ENCODE data around the gene ASB1.
"Not testable (repeated sequence)": the region's sequence is repeated elsewhere in the genome, so short reads cannot be mapped to it uniquely, and the experiment has no call there.

The ASB1 gene

DNA sequence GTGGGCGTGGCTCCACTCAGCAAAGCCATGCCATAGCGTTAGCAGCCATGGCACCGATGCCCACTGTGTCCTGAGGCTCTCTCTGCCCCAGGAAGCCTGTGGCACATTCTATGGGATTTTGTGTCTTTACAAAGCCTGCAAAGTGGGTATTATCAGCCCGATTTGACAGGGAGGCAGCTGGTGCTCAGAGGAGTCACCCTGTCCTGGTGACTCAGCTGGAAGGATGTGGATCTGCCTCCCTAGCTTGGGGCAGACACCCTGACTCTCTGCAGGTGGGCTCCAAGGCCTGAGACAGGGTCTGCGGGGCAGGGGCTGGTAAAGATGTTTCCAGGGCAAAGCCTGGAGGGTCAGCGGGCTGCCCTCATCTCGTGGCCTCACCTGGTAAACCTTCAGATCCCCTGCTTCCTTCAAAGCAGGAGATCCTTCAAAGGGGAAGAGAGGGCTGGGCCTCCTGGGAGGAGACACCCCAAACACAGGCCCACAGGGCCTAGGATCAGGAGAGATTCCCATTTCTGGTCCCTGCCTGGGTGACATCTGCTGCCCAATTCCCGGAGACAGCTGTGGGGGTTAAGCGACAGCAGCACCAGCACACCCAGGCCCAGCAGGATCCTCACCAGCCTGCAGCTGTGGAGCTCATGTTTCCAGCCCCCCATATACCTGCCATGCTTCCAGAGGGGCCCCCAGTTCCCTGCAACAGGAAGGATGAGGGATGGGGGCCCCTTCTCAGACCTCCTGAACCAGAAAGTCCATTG lies 3.0 kb upstream of the ASB1 start:
- DNase-seq (ENCODE audit: low spot score), result peak; percentile 7

DNA sequence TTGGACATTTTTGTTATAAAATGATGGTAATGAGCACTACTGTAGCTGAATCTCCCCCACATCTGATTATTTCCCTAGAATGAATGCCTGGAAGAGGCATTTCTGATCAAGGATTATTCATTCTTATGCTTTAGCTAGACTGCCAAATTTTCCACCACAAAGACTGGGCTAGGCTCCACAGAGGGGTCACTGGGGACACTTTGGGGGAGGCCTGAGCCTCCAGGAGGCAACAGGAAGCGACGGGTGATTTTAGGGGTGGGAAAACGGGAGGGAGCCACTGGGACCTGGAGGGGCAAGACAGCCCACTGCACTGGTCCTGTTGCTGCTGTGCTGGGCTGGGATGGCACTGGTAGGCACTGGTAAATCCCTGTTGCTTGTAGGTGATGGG lies 2.4 kb upstream of the ASB1 start:
- DNase-seq (ENCODE audit: low spot score), result no peak

DNA sequence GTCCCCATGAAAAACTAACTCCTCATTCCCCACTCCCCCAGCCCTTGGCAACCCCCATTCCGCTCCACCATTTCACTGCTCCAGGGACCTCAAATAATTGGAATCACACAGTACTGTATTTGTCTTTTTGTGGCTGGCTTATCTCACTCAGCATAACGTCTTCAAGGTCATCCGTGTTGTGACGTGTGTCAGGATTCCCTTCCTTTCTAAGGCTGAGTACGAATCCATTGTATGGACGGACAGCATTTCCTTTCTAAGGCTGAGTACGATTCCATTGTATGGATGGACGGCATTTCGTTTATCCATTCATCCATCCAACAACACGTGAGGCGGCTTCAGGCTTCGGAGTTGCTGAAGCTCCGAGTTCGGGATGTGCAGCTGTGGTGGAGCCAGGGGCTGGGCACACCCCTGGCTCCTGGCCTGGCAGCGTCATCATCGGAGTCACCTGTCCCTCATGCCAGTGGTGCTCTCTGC lies 1.2 kb upstream of the ASB1 start:
- DNase-seq (ENCODE audit: low spot score), result no peak

DNA sequence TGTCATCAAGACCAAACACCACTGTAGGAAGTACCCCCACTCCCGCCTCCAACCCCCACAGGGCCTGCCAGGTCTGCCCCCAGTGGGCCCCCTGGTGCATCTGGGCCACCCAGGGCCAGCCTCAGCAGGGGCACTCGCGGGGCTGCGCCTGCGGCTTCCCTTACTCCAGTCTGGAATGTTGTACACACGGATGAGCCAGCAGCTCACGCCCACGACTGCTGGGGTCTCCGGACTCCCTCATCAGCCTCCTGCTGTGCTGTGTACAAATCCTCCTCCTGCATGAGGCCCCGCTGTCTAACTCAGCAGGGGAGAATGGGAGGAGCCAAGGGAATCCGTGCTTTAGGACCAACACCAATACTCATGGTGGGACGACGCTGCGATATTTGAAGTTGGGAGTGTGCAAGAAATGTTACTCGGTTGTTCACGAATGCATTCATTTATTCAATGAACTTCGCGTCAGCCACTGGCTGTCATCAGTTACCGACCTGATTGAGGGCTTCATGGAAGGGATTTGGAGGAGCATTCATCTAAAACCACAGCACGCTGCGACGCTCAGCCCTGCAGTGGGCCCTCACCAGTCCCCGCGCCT lies 654 bp upstream of the ASB1 start:
- DNase-seq (ENCODE audit: low spot score), result peak; percentile 61

DNA sequence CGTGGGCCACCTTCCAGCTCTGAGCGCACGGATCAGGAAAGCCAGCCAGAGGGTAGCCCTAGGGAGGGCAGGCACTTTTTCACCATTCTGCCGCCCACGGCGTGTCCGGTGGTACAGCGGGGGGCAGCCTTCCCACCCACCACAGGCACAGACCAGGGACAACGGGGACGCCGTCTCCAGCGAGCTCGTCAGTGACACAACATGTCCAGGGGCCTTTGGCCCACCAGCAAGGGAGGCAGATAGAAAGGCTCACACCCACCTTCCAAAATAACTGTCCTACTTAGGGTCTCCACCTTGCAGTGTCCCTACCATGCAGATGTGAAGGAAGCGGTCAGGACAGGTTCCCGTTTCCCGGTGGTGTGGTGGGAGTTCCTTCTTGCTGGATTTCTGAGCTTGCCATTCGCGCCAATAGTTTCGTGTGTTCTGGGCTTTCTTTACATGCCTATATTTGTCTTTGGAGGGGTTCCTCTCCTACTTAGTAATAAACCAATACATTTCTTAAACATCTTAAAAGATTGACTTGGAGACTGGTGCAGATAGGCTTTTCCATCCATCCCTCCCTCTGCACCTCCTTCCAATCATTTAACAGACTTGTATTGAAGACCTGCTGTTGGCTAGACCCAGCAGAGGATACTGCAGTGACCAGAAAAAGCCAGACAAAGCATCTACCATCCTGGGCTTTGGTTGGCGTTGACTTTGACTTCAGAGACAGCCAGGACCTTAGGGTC lies 872 bp downstream of the ASB1 start:
- no peak for DNase-seq (ENCODE audit: low spot score)

DNA sequence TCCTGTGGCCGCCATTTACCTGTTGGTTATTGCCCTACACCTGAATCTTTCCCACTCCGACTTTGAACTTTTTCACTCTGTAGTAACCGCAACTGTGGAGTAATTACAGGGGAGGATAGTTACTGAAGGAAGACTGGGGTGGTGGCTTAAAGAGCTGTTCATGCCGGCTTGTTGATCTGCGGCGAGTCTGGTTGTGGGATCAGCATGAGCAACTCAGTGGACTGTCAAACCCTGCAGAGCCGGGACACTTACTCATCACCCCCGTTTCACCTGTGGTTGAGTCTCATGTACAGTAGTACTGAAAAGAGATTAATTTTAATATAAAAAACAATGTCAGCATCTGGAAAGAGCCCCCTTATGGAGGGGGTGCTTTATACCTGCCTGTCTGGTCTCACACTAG lies 2.1 kb downstream of the ASB1 start:
- no peak for DNase-seq (ENCODE audit: low spot score)

DNA sequence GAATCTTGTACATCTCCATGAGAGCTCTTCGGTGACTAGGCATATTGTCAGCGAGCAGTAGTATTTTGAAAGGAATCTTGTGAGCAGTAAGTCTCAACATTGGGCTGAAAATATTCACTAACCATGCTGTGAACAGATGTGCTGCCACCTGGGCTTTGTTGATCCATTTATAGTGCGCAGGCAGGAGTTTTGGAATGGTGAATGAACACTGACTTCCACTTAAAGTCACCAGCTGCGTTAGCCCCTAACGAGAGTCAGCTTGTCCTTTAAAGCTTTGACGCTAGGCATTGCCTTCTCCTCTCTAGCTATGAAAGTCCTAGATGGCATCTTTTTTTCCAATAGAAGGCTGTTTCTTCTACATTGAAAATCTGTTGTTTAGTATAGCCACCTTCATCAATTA lies 4.1 kb downstream of the ASB1 start:
- DNase-seq (ENCODE audit: low spot score), result no peak

DNA sequence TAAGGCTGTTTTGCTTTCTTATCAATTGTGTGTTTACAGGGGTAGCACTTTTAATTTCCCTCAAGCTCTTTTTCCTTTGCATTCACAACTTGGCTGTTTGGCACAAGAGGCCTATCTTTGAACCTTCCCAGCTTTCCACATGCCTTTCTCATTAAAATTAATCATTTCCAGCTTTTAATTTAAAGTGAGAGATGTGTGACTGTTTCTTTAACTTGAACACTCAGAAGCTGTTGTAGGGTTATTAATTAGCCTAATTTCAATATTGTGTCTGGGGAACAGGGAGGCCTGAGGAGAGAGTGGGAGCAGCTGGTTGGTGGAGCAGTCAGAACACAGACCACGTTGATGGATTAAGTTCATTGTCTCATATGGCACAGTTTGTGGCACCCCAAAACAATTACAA lies 4.7 kb downstream of the ASB1 start:
- no peak for DNase-seq (ENCODE audit: low spot score)

DNA sequence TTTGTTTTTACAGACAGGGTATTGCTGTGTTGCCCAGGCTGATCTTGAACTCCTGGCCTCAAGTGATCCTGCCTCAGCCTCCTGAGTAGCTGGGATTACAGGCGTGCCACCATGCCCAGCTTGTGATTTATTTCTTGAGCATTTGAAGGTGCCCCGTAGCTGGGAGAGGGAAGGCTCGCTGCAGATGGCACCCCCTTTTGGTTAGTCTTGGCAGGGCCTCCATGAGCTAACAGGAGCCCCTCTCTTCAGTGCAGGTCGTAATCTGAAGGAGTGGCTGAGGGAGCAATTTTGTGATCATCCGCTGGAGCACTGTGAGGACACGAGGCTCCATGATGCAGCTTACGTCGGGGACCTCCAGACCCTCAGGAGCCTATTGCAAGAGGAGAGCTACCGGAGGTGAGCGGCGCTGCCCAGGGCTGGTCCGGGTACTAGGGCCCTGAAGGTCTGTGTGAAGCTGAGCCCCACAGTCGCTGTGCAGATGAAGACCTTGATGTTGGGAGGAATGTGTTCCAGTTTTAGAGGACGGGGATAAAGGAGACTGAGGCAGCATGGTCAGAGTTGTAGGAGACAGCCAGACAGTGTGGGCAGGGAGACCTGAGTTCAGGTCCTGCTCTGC lies 6.7 kb downstream of the ASB1 start:
- no peak for DNase-seq (ENCODE audit: low spot score)

DNA sequence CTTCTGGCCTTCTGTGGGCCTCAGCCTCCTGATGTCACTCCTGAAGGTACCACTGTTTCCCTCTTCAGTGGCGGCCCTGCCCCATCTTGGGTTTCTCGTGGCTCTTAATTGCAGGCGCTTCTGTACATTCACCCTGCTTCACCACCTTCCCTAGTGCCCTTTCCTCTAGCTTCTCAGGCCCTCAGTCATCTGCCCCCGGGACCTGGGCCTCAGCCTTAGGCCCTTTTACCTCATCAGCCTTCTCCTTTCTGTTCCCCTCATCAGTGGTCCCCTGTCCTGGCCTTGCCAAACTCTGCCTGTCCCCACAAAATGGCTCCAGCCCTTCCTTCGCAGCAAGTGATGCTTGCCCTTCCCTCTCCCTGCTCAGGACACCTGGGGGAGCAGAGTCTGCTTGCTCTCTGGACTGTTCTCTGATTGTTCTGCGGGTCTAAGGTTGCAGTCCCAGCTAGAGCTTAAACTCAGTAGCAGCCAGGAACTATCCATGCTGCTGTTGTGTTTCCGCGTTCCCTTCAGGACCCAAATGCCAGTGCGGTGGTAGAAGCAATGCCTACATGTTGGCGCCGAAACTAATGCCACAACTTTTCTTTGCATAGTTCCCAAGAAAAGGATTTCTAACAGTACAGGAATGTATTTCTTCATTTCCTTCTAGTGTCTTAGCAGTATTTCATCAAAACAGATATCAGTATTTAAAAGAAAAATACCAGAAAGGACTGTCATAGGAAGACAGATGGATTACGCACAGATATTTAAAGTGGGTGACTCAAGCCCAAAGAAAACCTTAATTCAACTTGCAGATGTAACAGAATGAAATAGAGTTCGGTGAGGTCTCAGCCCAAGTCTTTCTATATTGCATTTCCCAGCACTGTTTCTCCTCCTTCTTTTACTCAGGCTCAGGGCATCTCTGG lies 7.5 kb downstream of the ASB1 start:
- no peak for DNase-seq (ENCODE audit: low spot score)

DNA sequence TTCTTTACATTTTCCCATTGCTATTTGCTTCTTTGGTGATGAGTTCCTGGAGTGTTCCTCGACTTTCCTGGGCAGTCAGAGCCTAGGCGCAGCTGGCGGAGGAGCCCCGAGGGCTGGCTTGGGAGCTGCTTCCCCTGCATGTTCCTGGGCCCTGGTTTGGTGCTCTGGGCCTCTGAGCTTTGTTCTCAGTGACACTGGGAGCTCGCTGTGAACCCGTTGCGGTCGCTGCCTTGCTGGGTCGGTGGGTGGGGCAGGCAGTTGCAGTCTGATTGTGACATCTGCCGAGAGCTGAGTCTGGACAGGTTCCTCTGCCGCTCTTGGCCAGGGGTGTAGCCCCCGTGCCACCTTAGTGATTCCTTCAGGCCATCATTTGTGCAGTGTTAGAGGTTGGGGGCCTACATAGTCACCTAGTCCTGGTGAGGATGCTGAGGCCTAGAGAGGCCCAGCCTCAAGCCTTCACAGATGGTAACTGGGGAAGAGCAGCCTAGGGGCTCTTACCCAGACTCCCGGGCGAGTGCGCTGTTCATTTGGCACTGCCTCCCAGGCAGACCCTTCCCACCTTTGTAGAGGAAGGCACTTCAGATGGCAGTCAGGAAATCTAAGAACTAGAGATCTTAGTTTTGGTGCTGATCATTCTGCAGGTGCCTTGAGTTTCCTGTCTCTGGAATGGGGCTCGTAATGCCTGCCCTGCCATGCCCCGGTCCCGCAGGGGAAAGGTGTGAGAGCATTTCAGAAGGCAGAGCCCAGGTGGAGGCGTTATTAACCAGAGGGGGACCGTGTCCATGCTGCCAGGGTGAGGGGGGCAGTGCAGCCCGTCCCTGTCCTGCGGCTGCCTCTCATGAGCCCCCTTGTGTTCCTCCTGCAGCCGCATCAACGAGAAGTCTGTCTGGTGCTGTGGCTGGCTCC lies 8.4 kb downstream of the ASB1 start:
- DNase-seq (ENCODE audit: low spot score), result no peak

DNA sequence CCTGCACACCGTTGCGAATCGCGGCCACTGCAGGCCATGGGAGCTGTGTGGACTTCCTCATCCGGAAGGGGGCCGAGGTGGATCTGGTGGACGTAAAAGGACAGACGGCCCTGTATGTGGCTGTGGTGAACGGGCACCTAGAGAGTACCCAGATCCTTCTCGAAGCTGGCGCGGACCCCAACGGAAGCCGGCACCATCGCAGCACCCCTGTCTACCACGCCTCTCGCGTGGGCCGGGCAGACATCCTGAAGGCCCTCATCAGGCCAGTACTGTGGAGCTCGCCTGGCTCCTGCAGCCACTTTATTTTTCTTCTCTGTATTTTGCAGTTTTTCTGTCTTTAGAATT lies 9.0 kb downstream of the ASB1 start:
- no peak for DNase-seq (ENCODE audit: low spot score)

DNA sequence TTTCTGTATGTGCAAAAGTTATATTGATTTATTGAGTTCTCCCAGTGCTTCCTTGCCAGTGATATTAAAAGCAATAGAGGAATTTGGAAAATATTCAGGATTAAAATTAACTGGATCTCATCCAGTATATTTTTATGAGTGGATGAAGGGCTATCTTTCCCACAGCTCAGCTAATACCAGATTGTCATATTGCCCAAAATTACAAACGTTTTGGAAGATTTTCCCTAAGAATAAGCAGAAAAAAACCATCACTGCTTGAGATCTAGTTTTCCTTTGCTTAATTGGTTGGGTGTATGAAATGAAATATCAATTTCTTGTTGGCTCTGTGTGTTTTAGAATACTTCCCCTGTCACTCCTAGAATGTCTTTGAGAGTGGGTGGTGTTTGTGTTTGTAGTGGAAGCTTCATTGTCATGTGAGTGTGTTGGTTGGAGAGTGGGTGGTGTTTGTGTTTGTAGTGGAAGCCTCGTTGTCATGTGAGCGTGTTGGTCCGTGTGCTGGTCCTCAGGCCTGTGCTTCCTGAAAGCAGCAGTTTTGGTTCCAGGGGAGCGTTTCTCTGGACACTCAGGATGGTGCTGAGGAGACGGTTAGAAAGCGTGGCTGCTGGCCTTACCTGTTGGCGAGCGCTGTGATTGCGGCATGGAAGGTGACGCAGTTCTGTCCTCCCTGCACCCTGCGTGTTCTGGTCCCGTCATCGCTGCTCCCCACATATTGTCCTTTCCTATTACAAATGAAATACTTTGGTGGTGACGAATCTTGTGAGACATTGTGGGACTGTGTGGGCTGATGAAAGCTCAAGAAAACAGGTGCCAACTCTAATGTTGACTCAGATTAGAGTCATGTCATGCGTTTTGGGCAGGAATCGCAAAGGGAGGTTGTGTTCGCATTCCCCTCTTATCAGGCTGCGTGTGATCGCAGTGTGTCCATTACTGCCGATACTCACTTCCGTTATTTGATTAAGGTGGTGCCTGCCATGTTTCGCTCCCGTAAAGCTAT lies 12.4 kb downstream of the ASB1 start:
- DNase-seq (ENCODE audit: low spot score), result peak; percentile 67

DNA sequence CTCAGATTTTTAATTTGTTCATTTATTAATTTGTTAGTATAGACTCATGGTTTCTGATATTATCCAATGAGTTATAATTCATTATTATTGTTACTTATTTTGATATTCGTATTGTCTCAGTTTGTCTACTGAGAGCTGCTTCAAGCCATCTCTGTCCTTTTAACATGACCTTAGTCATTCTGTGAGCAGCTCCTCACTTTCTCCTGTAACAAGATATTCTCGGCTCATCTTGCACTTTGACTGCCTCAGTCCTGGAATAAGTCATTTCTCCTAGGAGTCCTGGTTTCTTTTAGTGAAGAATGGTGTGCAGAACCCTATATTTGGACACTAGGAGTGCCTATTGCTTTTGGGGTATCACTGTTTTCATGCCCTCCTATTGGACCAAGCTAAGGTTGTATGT lies 13.2 kb downstream of the ASB1 start:
- no peak for DNase-seq (ENCODE audit: low spot score)

DNA sequence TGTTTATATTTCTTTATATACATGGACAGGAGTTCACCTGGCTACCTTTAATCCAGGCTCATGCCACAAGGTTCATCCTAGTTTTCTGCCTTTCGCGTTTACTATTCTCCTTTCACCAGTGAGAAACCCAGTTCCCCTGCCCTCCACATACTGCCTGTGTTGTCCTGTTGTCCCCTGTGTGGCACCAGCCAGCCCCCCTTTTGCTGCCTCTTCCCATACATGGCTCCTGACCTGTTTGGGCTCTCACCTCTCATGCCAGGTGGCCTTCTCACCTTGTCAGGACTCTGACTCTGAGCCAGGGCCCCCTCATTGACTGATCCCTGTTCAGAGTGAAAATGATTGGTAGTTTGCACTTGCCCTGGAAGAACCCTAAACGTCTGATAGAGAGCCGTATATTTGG lies 13.6 kb downstream of the ASB1 start:
- no peak for DNase-seq (ENCODE audit: low spot score)

DNA sequence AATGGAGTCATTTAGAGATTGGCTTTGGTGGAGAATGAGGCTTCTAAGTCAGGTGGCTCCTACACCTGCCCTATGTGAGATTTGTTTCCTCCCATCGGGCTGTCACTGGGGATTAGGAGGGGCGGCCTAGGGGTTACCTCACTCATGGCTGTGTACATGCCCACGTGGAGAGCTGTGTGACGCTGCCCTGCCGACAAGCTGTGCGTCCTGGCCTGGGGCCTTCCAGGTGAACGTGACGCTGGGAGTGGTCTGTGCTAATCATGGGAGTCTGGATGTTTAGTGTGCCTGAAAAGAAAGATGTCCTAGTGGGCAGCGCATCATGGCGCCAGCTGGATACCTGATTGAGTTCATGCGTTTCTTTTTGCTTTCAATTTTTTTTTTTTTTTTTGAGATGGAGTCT lies 14.0 kb downstream of the ASB1 start:
- DNase-seq (ENCODE audit: low spot score), result no peak

DNA sequence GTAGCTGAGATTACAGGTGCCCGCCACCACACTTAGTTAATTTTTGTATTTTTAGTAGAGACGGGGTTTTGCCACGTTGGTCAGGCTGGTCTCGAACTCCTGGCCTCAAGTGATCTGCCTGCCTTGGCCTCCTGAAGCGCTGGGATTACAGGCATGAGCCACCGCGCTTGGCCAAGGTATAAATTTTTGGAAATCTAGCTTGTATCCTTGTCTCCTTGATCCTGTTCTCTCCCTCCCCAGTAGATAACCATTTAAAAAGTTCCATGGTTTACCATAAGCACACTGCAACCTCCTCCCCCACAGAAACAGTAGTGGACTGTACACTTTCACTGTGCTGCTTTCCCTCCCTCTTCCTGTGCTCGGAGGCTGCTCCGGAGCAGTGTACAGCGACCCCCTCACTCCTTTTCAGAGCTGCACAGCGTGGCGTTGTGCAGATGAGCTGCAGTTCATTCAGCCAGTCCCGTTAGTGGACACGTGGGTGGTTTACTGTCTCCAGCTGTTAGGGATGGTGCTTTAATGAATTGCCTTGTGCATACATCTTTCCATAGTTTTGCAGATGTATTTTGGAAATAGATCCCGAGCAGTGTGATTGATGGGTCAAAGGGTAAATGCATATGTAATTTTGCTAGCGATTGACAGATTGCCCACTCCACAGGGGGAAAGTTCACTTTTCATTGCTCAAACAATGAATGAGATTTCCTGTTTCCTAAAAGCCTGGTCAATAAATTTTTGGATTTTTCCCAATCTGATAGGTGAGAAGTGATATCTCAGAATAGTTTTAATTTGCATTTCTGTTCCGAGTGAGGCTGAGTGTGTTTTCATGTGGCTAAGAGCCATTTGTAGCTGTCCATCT lies 14.8 kb downstream of the ASB1 start:
- no peak for DNase-seq (ENCODE audit: low spot score)

DNA sequence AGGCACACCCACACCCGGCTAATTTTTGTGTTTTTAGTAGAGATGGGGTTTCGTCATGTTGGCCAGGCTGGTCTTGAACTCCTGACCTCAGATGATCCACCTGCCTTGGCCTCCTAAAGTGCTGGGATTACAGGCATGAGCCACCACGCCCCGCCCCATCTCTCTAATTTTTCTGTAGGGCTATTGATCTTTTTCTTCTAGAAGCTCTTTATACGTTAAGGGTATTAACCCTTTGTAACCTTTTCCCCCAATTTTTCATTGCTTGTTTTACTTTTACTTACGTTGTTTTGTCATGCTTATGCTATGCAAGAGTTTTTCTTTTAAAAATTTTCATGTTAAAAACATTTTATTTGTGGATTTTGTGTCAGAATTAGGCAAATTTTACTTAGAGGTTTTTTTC lies 15.5 kb downstream of the ASB1 start:
- DNase-seq (ENCODE audit: low spot score), result not testable (repeated sequence)

DNA sequence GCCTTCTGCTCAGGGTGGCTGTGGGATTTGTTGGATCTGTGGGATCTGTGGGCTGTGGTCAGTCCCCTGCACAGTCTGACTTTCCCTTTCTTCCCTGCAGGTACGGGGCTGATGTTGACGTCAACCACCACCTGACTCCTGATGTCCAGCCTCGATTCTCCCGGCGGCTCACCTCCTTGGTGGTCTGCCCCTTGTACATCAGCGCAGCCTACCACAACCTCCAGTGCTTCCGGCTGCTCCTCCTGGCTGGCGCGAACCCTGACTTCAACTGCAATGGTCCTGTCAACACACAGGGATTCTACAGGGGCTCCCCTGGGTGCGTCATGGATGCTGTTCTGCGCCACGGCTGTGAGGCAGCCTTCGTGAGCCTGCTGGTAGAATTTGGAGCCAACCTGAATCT lies 17.5 kb downstream of the ASB1 start:
- DNase-seq (ENCODE audit: low spot score), result no peak

Measured in kidney tubule cell (primary cell).